H1 (cell line): ENCODE results near the gene RNF114. TPM values are rescaled to one million over a fixed set of nuclear protein-coding genes. Genes with fewer than 3 reads are reported as not detected.

Experiments
- CTCF ChIA-PET: fragments of 300-600 bp; sonication (Branson Sonifier 250); formaldehyde crosslinking; loops from one replicate; lab custom pipeline; 2021; ENCODE audit not compliant: partially characterized antibody; lab: Charles Lee
- POLR2A ChIA-PET: fragments of 300-600 bp; sonication (Branson Sonifier 250); formaldehyde crosslinking; loops from one replicate; lab custom pipeline; 2021; ENCODE audit warnings: inconsistent platforms; ENCODE audit not compliant: partially characterized antibody; lab: Charles Lee
- DNase-seq, 2 experiments: peaks; one replicate each; pipeline versions ENCODE4 v3.0.0 to v3.0.0-alpha.2; 2010 to 2022; ENCODE audit warnings: low spot score in 2 of 2, low read depth in 1 of 2, mixed read lengths in 1 of 2
- FAIRE-seq: peaks from 2 replicates; lab custom pipeline; 2011; peaks lifted over from hg19 to GRCh38; lab: Jason Lieb, UNC
- H2AFZ ChIP-seq: 2 replicates; pipeline ENCODE4 v1.8.1; 2012; ENCODE audit warnings: low read length, inconsistent platforms
- H2AK5ac ChIP-seq: 2 replicates; pipeline ENCODE4 v1.6.1; 2013; ENCODE audit warnings: low read depth, low read length
- H2BK120ac ChIP-seq: replicated peaks from 2 replicates; pipeline ENCODE3; 2013; ENCODE audit warnings: low read depth, low read length, inconsistent platforms
- H2BK12ac ChIP-seq: 2 replicates; pipeline ENCODE4 v1.6.1; 2013; ENCODE audit warnings: low read depth, low read length
- H2BK15ac ChIP-seq: 2 replicates; pipeline ENCODE4 v1.6.1; 2013; ENCODE audit warnings: low read length
- H2BK20ac ChIP-seq: 2 replicates; pipeline ENCODE4 v1.6.1; 2013; ENCODE audit warnings: low read length
- H2BK5ac ChIP-seq: 2 replicates; pipeline ENCODE4 v1.6.1; 2013; ENCODE audit warnings: low read depth, low read length
- H3K14ac ChIP-seq: 2 replicates; pipeline ENCODE4 v1.6.1; 2013; ENCODE audit warnings: inconsistent platforms; ENCODE audit not compliant: insufficient read length
- H3K18ac ChIP-seq: 2 replicates; pipeline ENCODE4 v1.6.1; 2013; ENCODE audit warnings: low read length; ENCODE audit errors: extremely low read depth
- H3K23ac ChIP-seq: 2 replicates; pipeline ENCODE4 v1.6.1; 2013; ENCODE audit warnings: inconsistent platforms; ENCODE audit not compliant: insufficient read length
- H3K23me2 ChIP-seq: 2 replicates; pipeline ENCODE4 v1.6.1; 2013; ENCODE audit warnings: low read depth, low read length
- H3K27ac ChIP-seq: 2 replicates; pipeline ENCODE4 v1.6.1; 2011; ENCODE audit warnings: low read depth, low read length, inconsistent platforms
- H3K27me3 ChIP-seq, 4 experiments: replicated peaks in 1 of 4; 1 replicate in 1 of 4; 2 replicates in 3 of 4; pipeline versions ENCODE4 v1.6.1 to v1.8.1; 2011 to 2013; ENCODE audit warnings: low read length in 3 of 4, mild to moderate bottlenecking in 3 of 4, inconsistent platforms in 2 of 4, mixed read lengths in 2 of 4, moderate library complexity in 1 of 4; ENCODE audit not compliant: control insufficient read depth in 3 of 4, insufficient read depth in 3 of 4; ENCODE audit errors: extremely low read depth in 1 of 4
- H3K36me3 ChIP-seq, 4 experiments: 2 replicates each; pipeline versions ENCODE4 v1.6.1 to v1.8.1; 2011 to 2013; ENCODE audit warnings: mild to moderate bottlenecking in 4 of 4, low read length in 3 of 4, moderate library complexity in 2 of 4, control low read depth in 1 of 4, inconsistent platforms in 1 of 4; ENCODE audit not compliant: insufficient read depth in 4 of 4, control insufficient read depth in 2 of 4
- H3K4ac ChIP-seq: replicated peaks from 2 replicates; pipeline ENCODE3; 2013; ENCODE audit warnings: low read length, low read depth, mixed read lengths, inconsistent platforms; ENCODE audit not compliant: insufficient read length
- H3K4me1 ChIP-seq, 4 experiments: replicated peaks in 1 of 4; 1 replicate in 1 of 4; 2 replicates in 3 of 4; pipeline versions ENCODE4 v1.6.1 to v1.8.1; 2011 to 2013; ENCODE audit warnings: low read length in 3 of 4, inconsistent platforms in 2 of 4, mixed read lengths in 1 of 4; ENCODE audit not compliant: insufficient read depth in 4 of 4, control insufficient read depth in 3 of 4
- H3K4me2 ChIP-seq, 2 experiments: 2 replicates each; pipeline versions ENCODE4 v1.6.1 to v1.8.1; 2011 to 2013; ENCODE audit warnings: low read depth in 2 of 2, low read length in 2 of 2, control low read depth in 1 of 2, inconsistent platforms in 1 of 2, mild to moderate bottlenecking in 1 of 2; ENCODE audit not compliant: insufficient read depth in 1 of 2
- H3K4me3 ChIP-seq, 4 experiments: fragments of 200-600, 300-600 bp in 1 of 4; sonication (generic), shearing (Covaris generic), sonication (Bioruptor Twin) in 1 of 4; 2 replicates each; pipeline versions ENCODE4 v1.5.1 to v1.8.1; 2011 to 2016; ENCODE audit warnings: low read length in 4 of 4, low read depth in 3 of 4, control low read depth in 2 of 4, inconsistent platforms in 2 of 4, mild to moderate bottlenecking in 2 of 4, mixed read lengths in 1 of 4, moderate library complexity in 1 of 4; ENCODE audit not compliant: insufficient read depth in 2 of 4; ENCODE audit errors: extremely low read depth in 1 of 4
- H3K56ac ChIP-seq: replicated peaks from 2 replicates; pipeline ENCODE3; 2013; ENCODE audit warnings: low read depth, mild to moderate bottlenecking, mixed read lengths, low read length, inconsistent platforms; ENCODE audit not compliant: insufficient read length
- H3K79me1 ChIP-seq: 2 replicates; pipeline ENCODE4 v1.6.1; 2013; ENCODE audit warnings: low read depth, low read length, control low read depth
- H3K79me2 ChIP-seq, 2 experiments: 2 replicates each; pipeline versions ENCODE4 v1.6.1 to v1.8.1; 2012 to 2013; ENCODE audit warnings: low read length in 2 of 2, mild to moderate bottlenecking in 2 of 2, inconsistent platforms in 1 of 2; ENCODE audit not compliant: insufficient read depth in 2 of 2, control insufficient read depth in 1 of 2
- H3K9ac ChIP-seq, 4 experiments: replicated peaks in 1 of 4; 1 replicate in 1 of 4; 2 replicates in 3 of 4; pipeline versions ENCODE4 v1.6.1 to v1.8.1; 2011 to 2013; ENCODE audit warnings: low read depth in 3 of 4, low read length in 3 of 4, control low read depth in 2 of 4, mild to moderate bottlenecking in 2 of 4, moderate library complexity in 2 of 4, inconsistent platforms in 1 of 4; ENCODE audit errors: extremely low read depth in 1 of 4
- H3K9me3 ChIP-seq, 2 experiments: 2 replicates each; pipeline versions ENCODE4 v1.6.1 to v1.8.1; 2012 to 2013; ENCODE audit warnings: mild to moderate bottlenecking in 2 of 2, moderate library complexity in 2 of 2, control low read depth in 1 of 2, inconsistent platforms in 1 of 2, low read depth in 1 of 2, low read length in 1 of 2, mixed read lengths in 1 of 2; ENCODE audit not compliant: insufficient read depth in 2 of 2
- H4K20me1 ChIP-seq, 2 experiments: replicated peaks in 1 of 2; 2 replicates each; pipeline versions ENCODE3 to v1.8.1; 2011 to 2013; ENCODE audit warnings: inconsistent platforms in 2 of 2, low read length in 2 of 2, mild to moderate bottlenecking in 1 of 2; ENCODE audit not compliant: insufficient read depth in 2 of 2, control insufficient read depth in 1 of 2
- H4K5ac ChIP-seq: 2 replicates; pipeline ENCODE4 v1.6.1; 2013; ENCODE audit warnings: low read length, low read depth, mixed read lengths, inconsistent platforms; ENCODE audit not compliant: insufficient read length
- H4K8ac ChIP-seq: 2 replicates; pipeline ENCODE4 v1.8.0; 2013; ENCODE audit warnings: mild to moderate bottlenecking, moderate library complexity, low read length, inconsistent platforms; ENCODE audit not compliant: insufficient read depth; ENCODE audit errors: extremely low read depth
- H4K91ac ChIP-seq: replicated peaks from 2 replicates; pipeline ENCODE3; 2013; ENCODE audit warnings: low read length, mixed read lengths, inconsistent platforms; ENCODE audit not compliant: insufficient read length
- CBX5 ChIP-seq: fragments of 300-800, 300-1000 bp; sonication (generic); IDR thresholded peaks from 2 replicates; pipeline ENCODE4 v1.7.1; 2016; ENCODE audit warnings: antibody characterized with exemption, low read length, low read depth
- EZH2 ChIP-seq: fragments of 200-600 bp; sonication (generic); IDR thresholded peaks from 2 replicates; pipeline ENCODE4 v1.7.1; 2012; ENCODE audit warnings: low read depth, mild to moderate bottlenecking, moderate library complexity, low read length, inconsistent platforms; ENCODE audit not compliant: severe bottlenecking
- SP1 ChIP-seq: IDR thresholded peaks from 2 replicates; pipeline ENCODE4 v1.6.1; 2011; ENCODE audit warnings: low read depth, low read length
- WGBS, 2 experiments: shearing (Covaris generic) in 1 of 2; methylation state at CpG; one replicate each; pipeline versions ENCODE4 v1.1.6 to v1.1.7; 2013 to 2015; ENCODE audit warnings: low lambda C conversion rate in 2 of 2, mixed read lengths in 2 of 2, inconsistent platforms in 1 of 2, low coverage in 1 of 2, missing lambda C conversion rate in 1 of 2; ENCODE audit not compliant: insufficient replicate concordance in 2 of 2, insufficient coverage in 1 of 2, insufficient read length in 1 of 2; ENCODE audit errors: extremely low coverage in 1 of 2, missing lambda C conversion rate in 1 of 2; 5-methylcytosine and 5-hydroxymethylcytosine counted together
- polyA plus RNA-seq, 7 experiments: library from polyadenylated mRNA; depleted of rRNA in 3 of 7; stranded (reverse) in 5 of 7; unstranded in 2 of 7; fragments of >200 nt in 5 of 7; fragments of 200-250 nt in 2 of 7; gene quantifications; 1 replicate in 5 of 7; 2 replicates in 1 of 7; 4 replicates in 1 of 7; pipeline versions ENCODE4 v1.2.1 to v1.2.3, GENCODE V29; 2011 to 2013; ENCODE audit warnings: missing spikeins in 2 of 7, mixed read lengths in 2 of 7
- total RNA-seq: library from RNA; stranded (reverse); fragmentation: NEBNext Ultra II Directional; extraction: Animal tissue kit (Norgen Biotek cat#: 25700); gene quantifications from 2 replicates; pipeline ENCODE4 v1.2.1, GENCODE V29; 2021

Gene RNF114
- total and polyA plus RNA-seq, 2 of the 8 experiments (the other 6 are each of a cell fraction or from before 2014, with no cell fraction given): 81.7 to 89.9 TPM

- CTCF ChIA-PET: interaction anchor here (0.6 to 16.4 kb wide), 15 partner anchors 9 to 663 kb away, joined by 3 to 199 read pairs (median 5); no protein-coding TSS in a partner anchor
- no peak overlapping the region for H3K4me2 ChIP-seq
- FAIRE-seq (no peak), DNase-seq (no peak)
- H3K18ac ChIP-seq: no peak overlapping the region
- no peak overlapping the region for H3K23ac ChIP-seq
- no peak overlapping the region for H3K4me3 ChIP-seq
- no peak overlapping the region for H2BK120ac ChIP-seq
- peaks cover 2 to 24% of the 10 kb centered on the region in 2 experiments for H4K20me1 ChIP-seq
- H3K9ac ChIP-seq: no peak overlapping the region
- H2BK5ac ChIP-seq: no peak overlapping the region
- H2BK12ac ChIP-seq: no peak overlapping the region
- no peak overlapping the region for H4K5ac ChIP-seq
- no peak overlapping the region for H2BK20ac ChIP-seq
- peaks cover 4 to 53% of the 10 kb centered on the region in 2 experiments; a peak in 3 of 4 replicates for H3K79me2 ChIP-seq
- peaks cover 12% of the 10 kb centered on the region for H3K79me1 ChIP-seq
- no peak overlapping the region for H2BK15ac ChIP-seq
- no peak overlapping the region for H2AFZ ChIP-seq
- POLR2A ChIA-PET: interaction anchor here (1.6 kb wide), 1 partner anchor 10 kb away, joined by 5 read pairs; no protein-coding TSS in a partner anchor
- H3K14ac ChIP-seq: no peak overlapping the region
- TF ChIP-seq SP1 (no peak), EZH2 (no peak), CBX5 (no peak)
- no peak overlapping the region for H2AK5ac ChIP-seq
- no peak overlapping the region for H4K91ac ChIP-seq
- H3K4ac ChIP-seq: no peak overlapping the region
- no peak overlapping the region for H3K56ac ChIP-seq
- no peak overlapping the region for H3K27ac ChIP-seq
- H3K9me3 ChIP-seq: no peaks in the 10 kb centered on the region
- H4K8ac ChIP-seq: no peak overlapping the region
- no peaks in the 10 kb centered on the region for H3K27me3 ChIP-seq
- 94% methylated on average over 4 of the region's 4 CpGs; no CpG with 5 or more reads in 1 of the 2 experiments for WGBS, 2 experiments
- H3K23me2 ChIP-seq: peaks cover 5% of the 10 kb centered on the region
- H3K4me1 ChIP-seq: peaks cover 0 to 6% (median 3%) of the 10 kb centered on the region in 4 experiments; a peak in 2 of 7 replicates
- peaks cover 0 to 20% (median 6%) of the 10 kb centered on the region in 4 experiments; a peak in 5 of 8 replicates for H3K36me3 ChIP-seq
Measured at GRCh38 chr20:49910340-49910706, 25.9 kb upstream of the RNF114 start.
